ENCODE measurements around the gene WBP1. TPM values are rescaled to one million over a fixed set of nuclear protein-coding genes. Genes with fewer than 3 reads are reported as not detected.

The WBP1 gene
- total RNA-seq, 1 experiment from 2014 or later, result 66.0 TPM

- TF ChIP-seq TEAD1 (CRISPR knock-in tag; IDR thresholded peaks at IDR 0.05), result 0 out of 2 replicates have a peak, but pooled peaks have one; percentile 60
Observed at GRCh38 chr2:74497777-74498499, 39.7 kb downstream of the WBP1 start (continued).

DNA sequence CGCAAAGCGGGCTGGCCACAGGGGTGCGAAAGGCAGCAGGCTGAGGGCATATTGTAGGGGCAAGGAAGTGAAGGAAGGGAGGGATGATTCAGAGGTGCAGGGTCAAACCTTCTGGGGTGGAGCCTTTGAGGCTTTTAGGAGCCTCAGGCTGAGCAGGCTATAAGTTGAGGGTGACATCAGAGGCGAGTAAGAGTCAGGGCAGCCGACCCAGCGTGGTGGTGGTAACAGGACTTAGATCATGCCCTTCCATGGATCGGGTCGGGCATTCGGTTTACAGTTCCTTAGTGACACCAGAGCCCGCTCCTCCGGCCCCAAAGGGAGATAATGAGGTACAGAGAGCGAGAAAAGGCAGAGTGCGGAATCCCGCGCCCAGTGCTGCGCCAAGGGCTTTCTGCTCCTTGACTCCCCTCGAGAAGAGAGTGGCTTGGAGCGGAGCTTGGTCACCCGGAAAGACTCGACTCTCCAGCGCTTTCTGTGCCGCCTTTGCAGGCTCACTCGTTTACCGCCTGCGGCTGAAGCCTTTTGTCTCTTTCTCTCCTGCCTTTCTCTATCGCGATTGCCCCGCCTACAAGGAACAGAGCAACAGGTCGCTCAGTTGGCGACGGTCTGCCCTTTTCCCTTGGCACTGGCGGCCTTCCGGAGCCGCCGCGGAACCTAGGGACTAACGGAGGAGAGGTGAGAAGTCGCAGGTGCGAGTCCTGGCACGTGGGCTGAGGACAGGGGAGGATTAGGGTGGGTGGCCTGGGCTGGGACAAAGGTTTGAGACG is 40.4 kb downstream of the WBP1 start:
- POLR2A ChIA-PET, result interaction anchor here (1.0 to 1.5 kb wide), 3 partner anchors 15 to 60 kb away, joined by 3 to 4 read pairs (median 3); partner anchors contain the start of genes CCDC142 and TTC31
- peaks cover 7% of the 10 kb centered on the region for H3K36me3 Mint-ChIP-seq
- H3K27me3 Mint-ChIP-seq (ENCODE audit: low read depth), result peaks cover 96% of the 10 kb centered on the region
- TF ChIP-seq KAT7 (CRISPR knock-in tag; IDR thresholded peaks at IDR 0.05; ENCODE audit: borderline replicate concordance), result 0 out of 2 replicates have a peak, but pooled peaks have one; percentile 15
- 0 out of 2 replicates have a peak, but pooled peaks have one; percentile 45 for TF ChIP-seq TP53 (CRISPR knock-in tag; IDR thresholded peaks at IDR 0.05)
- TF ChIP-seq, protein P1, sequence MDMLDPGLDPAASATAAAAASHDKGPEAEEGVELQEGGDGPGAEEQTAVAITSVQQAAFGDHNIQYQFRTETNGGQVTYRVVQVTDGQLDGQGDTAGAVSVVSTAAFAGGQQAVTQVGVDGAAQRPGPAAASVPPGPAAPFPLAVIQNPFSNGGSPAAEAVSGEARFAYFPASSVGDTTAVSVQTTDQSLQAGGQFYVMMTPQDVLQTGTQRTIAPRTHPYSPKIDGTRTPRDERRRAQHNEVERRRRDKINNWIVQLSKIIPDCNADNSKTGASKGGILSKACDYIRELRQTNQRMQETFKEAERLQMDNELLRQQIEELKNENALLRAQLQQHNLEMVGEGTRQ (CRISPR knock-in tag; IDR thresholded peaks at IDR 0.05), result no peak; the same call in 1 of the 2 replicates
- TF ChIP-seq CBFB (CRISPR knock-in tag; IDR thresholded peaks at IDR 0.05; ENCODE audit: low read depth), result peak; percentile 69; the same call in 1 of the 2 replicates
- 0 out of 2 replicates have a peak, but pooled peaks have one; percentile 20 for TF ChIP-seq MYBL2 (CRISPR knock-in tag; IDR thresholded peaks at IDR 0.05)
- no peak for TF ChIP-seq ZBTB21 (CRISPR knock-in tag; IDR thresholded peaks at IDR 0.05; ENCODE audit: borderline replicate concordance)
- 0 out of 2 replicates have a peak, but pooled peaks have one; percentile 49 for TF ChIP-seq SMAD3 (CRISPR knock-in tag; IDR thresholded peaks at IDR 0.05; ENCODE audit: borderline replicate concordance)
- TF ChIP-seq OVOL2 (CRISPR knock-in tag; IDR thresholded peaks at IDR 0.05; ENCODE audit: borderline replicate concordance), result no peak
- TF ChIP-seq STAT6 (CRISPR knock-in tag; conservative IDR thresholded peaks at IDR 0.05; ENCODE audit: low read depth), result no peak
- peak; percentile 58; the same call in 1 of the 2 replicates for TF ChIP-seq FOXP1 (CRISPR knock-in tag; IDR thresholded peaks at IDR 0.05; ENCODE audit: borderline replicate concordance)
- TF ChIP-seq, protein P2, sequence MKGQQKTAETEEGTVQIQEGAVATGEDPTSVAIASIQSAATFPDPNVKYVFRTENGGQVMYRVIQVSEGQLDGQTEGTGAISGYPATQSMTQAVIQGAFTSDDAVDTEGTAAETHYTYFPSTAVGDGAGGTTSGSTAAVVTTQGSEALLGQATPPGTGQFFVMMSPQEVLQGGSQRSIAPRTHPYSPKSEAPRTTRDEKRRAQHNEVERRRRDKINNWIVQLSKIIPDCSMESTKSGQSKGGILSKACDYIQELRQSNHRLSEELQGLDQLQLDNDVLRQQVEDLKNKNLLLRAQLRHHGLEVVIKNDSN (CRISPR knock-in tag; IDR thresholded peaks at IDR 0.05), result peak; percentile 38; the same call in 1 of the 2 replicates
- TF ChIP-seq, protein P3, sequence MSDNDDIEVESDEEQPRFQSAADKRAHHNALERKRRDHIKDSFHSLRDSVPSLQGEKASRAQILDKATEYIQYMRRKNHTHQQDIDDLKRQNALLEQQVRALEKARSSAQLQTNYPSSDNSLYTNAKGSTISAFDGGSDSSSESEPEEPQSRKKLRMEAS (CRISPR knock-in tag; IDR thresholded peaks at IDR 0.05), result peak; percentile 90
- TF ChIP-seq, protein P4, sequence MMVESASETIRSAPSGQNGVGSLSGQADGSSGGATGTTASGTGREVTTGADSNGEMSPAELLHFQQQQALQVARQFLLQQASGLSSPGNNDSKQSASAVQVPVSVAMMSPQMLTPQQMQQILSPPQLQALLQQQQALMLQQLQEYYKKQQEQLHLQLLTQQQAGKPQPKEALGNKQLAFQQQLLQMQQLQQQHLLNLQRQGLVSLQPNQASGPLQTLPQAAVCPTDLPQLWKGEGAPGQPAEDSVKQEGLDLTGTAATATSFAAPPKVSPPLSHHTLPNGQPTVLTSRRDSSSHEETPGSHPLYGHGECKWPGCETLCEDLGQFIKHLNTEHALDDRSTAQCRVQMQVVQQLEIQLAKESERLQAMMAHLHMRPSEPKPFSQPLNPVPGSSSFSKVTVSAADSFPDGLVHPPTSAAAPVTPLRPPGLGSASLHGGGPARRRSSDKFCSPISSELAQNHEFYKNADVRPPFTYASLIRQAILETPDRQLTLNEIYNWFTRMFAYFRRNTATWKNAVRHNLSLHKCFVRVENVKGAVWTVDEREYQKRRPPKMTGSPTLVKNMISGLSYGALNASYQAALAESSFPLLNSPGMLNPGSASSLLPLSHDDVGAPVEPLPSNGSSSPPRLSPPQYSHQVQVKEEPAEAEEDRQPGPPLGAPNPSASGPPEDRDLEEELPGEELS (CRISPR knock-in tag; IDR thresholded peaks at IDR 0.05), result peak; percentile 72
- no peak for TF ChIP-seq AFF4 (CRISPR knock-in tag; IDR thresholded peaks at IDR 0.05; ENCODE audit: borderline replicate concordance)
- TF ChIP-seq FOXK1 (CRISPR knock-in tag; IDR thresholded peaks at IDR 0.05), result 0 out of 2 replicates have a peak, but pooled peaks have one; percentile 33
- H3K4me1 Mint-ChIP-seq, result peaks cover 43% of the 10 kb centered on the region
- ATAC-seq, result peak; percentile 13
- CTCF ChIA-PET, result interaction anchor here (0.8 to 6.0 kb wide), 9 partner anchors 9 to 164 kb away, joined by 3 to 43 read pairs (median 3); partner anchors contain the start of genes CCDC142, TTC31 and WBP1
- no peaks in the 10 kb centered on the region for H3K9me3 Mint-ChIP-seq
- DNase-seq (ENCODE audit: low spot score), result peak; percentile 63
- H3K27ac Mint-ChIP-seq, result no peak overlapping the region
- peak overlapping the region; percentile 79 for H3K4me3 Mint-ChIP-seq
